Measurements from ENCODE around the gene PEX5L. TPM values are rescaled to one million over a fixed set of nuclear protein-coding genes. Genes with fewer than 3 reads are reported as not detected.

PEX5L gene
- total and polyA plus RNA-seq, 2 experiments from 2014 or later = 6.3 to 7.0 TPM

DNA sequence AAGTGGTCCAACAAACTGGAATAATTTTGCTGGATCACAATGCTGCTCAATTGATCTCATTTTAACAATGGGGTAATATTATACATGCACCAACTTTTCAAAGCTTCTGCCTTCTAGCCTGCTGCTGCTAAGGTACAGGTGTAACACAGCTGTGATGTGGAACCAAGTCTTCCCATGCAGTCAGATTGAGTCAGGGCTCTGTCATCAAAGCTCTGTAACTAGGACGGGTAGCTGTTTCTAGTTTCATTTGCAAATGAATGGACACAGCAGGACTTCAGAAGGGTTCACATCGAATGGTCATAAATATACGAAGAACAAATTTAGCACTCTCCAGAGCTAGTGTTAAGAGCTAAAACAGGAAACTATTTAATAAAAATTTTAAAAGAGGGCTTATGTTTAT lies 194.7 kb downstream of the PEX5L start:
- no peak overlapping the region for H3K27ac ChIP-seq (ENCODE audit: low read depth)
- no peak overlapping the region for H3K4me3 ChIP-seq
- H3K9me2 ChIP-seq (ENCODE audit: insufficient read depth) = peaks cover 6% of the 10 kb centered on the region; the same call in 1 of the 2 replicates
- Mint-ChIP-seq H3K4me3 (no peak overlapping the region), H3K27ac (no peak overlapping the region), H3K36me3 (ENCODE audit: low read depth) (no peaks in the 10 kb centered on the region), H3K9me3 (no peaks in the 10 kb centered on the region), H3K27me3 (ENCODE audit: insufficient read depth, low read depth, poor library complexity) (peaks cover 2% of the 10 kb centered on the region), H3K4me1 (peaks cover 15% of the 10 kb centered on the region)
- peak overlapping the region; percentile 48; the same call in 1 of the 2 replicates for H3K4me2 ChIP-seq
- TF ChIP-seq EZH2phosphoT487 (IDR thresholded peaks at IDR 0.05; ENCODE audit: unreplicated experiment) (no peak), JUNB (IDR thresholded peaks at IDR 0.05; ENCODE audit: unreplicated experiment) (no peak), NANOG (IDR thresholded peaks at IDR 0.05; ENCODE audit: borderline replicate concordance) (no peak), ZNF462 (CRISPR knock-in tag; IDR thresholded peaks at IDR 0.05) (no peak), CTCF (conservative IDR thresholded peaks at IDR 0.05; ENCODE audit: low read depth in 2 of 2) (no peak), POLR2AphosphoS5 (IDR thresholded peaks at IDR 0.05; ENCODE audit: low read depth) (no peak), CREB1 (CRISPR knock-in tag; IDR thresholded peaks at IDR 0.05; ENCODE audit: low read depth) (no peak)
- TF ChIP-seq, protein P1, sequence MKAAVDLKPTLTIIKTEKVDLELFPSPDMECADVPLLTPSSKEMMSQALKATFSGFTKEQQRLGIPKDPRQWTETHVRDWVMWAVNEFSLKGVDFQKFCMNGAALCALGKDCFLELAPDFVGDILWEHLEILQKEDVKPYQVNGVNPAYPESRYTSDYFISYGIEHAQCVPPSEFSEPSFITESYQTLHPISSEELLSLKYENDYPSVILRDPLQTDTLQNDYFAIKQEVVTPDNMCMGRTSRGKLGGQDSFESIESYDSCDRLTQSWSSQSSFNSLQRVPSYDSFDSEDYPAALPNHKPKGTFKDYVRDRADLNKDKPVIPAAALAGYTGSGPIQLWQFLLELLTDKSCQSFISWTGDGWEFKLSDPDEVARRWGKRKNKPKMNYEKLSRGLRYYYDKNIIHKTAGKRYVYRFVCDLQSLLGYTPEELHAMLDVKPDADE (IDR thresholded peaks at IDR 0.05) = no peak
- H3K79me2 ChIP-seq (replicated peaks; ENCODE audit: insufficient read depth) = no peaks in the 10 kb centered on the region
- H3K36me3 ChIP-seq (ENCODE audit: insufficient read depth) = no peaks in the 10 kb centered on the region
- H3K27me3 ChIP-seq (ENCODE audit: insufficient read depth) = no peaks in the 10 kb centered on the region
- no peaks in the 10 kb centered on the region for H4K20me1 ChIP-seq (replicated peaks; ENCODE audit: insufficient read depth)
- peaks cover 12% of the 10 kb centered on the region for H3K4me1 ChIP-seq (ENCODE audit: insufficient read depth)
- no peaks in the 10 kb centered on the region for H3F3A ChIP-seq (replicated peaks; ENCODE audit: low read depth)
- peak; percentile 54 for DNase-seq (ENCODE audit: low spot score)
- ATAC-seq = peak; percentile 71
- no peak overlapping the region for H2AFZ ChIP-seq
